ENCODE data around the gene COBL.

Gene COBL

DNA sequence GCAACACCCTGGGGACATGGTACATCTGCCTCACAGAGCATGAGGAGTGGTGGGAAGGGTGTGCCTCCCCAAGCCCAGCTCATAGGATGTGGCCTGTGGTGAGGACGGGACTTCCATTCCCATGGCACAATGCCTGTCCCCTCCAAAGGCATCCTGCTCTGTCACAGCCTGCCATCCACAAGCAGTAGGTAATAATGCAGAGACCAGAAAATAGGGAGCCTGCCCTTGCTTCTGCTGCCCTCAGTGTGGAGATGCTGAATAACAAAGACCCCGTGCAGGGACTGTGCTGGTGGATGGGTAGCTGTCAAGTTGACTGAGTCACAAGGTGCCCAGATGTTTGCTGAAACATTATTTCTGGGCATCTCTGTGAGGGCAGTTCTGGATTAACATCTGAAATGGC, 334.0 kb downstream of the COBL start:
- DNase-seq, result no peak

DNA sequence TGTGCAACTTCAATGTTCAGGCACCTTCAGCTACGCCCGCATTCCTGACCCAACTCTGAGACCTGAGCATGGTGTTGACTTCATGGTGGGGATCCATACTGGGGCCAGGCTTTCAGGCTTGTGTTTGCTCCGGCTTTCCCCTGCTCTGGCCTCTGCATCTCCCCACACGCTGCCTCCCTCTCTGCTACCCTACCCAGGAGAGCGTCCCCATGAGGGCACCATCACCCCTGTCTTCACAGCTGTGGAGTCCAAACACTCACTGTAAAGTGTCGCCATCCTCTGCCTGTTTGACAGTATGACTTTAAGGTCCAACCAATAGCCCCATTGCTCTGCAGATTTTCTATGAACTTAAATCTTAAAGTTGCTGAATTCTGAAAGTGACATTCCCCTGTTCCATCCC, 334.9 kb downstream of the COBL start:
- no peak for DNase-seq

DNA sequence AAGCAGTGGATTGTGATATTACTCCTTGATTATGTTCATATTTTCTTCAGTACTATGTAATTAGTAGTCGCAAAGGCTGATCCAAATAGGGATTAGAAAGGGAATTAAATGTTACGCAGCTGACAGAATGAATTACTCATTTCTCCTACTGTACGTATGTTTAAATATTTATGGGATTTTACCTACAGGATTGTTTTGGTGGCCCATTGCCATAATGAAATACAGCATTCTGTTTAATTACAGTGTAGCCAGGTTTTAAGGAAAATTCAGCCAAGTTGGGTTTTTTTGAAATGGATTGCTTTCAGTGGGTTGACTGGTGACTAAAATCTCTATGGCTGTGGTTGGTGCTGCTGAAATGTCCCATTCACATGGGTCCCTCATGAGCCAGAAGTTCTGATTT, 336.2 kb downstream of the COBL start:
- no peak for DNase-seq

DNA sequence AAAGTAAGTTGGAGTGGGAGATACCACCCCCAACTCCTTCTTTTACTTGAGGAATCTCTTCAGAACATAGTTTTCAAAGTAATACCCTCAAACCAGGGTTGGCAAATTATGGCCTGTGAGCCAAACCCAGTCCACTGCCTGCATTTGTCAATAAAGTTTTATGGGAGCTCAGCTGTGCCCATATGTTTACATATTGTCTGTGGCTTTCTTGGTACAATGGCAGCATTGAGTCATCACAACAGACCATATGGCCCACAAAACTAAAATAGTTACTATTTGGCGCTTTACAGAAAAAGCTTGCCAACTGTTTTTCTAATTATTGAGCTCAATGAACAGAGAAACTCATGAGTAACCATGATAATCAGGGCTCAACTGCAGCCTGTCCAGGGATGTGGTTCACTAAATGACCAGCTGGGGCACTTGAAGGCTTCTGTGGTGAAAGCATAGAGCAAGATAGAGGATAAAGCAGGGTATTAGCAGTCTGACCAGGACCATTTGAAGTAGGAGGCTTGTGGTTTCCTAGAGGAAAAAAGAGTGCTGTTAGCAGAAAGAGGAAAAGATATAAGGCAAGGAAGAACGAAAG, 337.9 kb downstream of the COBL start:
- no peak for DNase-seq

DNA sequence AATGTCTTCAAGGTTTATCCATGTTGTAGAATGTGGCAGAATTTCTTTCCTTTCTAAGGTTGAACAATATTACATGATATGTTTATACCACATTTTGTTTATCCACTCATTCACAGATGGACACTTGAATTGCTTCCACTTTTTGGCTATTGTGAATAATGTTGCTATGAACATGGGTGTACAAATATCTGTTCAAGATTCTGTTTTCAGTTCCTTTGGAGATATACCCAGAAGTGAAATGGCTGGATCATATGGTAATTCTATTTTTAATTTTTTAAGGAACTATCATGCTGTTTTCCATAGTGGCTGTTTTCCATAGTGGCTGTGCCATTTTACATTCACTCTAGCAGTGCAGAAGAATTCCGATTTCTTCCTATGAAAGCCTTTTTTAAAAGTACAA, 339.2 kb downstream of the COBL start:
- DNase-seq, result no peak

DNA sequence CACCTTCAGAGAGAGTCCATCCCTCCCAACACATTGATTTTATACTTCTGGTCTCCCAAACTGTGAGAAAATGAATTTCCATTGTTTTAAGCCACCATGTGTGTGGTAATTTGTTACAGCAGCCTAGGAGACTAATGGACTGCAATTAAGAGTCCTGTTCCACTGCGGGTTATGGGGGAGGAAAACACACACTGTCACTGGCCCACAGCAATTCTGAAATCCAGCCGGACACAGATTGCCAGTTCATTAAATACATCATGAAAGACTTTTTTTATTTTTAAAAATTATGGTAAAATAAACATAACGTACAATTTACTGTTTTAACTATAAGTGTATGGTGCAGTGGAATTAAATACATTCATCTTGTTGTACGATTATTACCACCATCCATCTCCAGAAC, 340.5 kb downstream of the COBL start:
- DNase-seq, result no peak

DNA sequence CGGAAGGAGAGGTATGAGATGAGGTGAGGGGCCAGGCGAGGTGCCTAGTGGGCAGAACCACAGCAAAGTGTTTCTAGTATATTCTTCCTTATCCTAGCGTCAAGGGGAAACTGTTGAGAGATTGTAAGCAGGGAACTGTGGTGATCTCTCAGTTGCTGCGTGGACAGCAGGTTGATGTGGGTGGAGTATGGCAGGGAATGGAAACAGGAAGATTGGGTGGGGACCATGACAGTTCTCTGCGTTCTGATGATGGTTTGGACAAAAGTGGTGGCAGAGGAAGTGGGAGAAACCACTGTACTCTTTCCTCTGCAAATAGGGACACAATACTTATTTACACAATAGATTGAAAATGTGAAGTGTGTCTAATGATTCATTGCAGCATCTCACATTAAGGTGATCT, 342.4 kb downstream of the COBL start:
- DNase-seq, result no peak

DNA sequence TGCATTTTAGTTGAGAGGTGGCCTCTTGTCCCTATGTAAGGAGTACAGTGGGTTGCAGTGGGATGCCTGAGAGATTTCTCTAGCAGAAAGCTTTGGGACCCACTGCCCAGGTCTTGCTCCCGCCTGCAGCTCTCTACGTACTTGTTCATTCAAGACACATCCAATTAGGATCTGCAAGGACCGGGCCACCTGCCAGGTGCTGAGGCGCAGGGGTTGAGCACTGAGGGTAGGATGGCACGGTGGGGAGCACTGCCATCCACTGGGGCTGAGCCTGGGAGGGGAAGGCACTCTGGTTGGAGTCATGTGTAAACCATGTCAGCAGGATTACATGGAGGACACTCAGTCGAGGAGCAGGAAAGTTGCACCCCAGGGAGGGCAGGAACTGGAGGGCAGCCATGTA, 342.8 kb downstream of the COBL start:
- no peak for DNase-seq

DNA sequence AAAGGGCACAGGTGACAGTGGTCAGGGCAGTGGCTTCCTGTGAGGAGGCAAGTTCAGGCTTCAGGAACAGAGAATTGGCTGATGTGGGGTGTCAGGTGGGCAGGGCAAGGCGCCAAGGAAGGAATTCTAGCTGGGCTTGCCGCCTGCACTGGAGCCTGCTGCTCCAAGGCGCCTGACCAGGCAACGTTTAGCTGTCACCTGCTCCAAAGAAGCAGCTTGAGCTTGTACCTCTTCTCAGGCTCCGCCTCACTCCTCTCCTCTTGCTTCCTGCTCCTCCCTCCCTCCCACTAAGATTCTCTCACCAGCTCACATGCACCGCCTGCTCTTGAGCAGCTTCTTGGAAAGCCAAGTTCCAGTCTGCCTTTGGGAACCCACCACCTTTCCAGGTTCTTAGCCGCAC, 346.5 kb downstream of the COBL start:
- DNase-seq, result no peak
